ENCODE measurements around the gene RBBP7. TPM values are rescaled to one million over a fixed set of nuclear protein-coding genes. Genes with fewer than 3 reads are reported as not detected.

Gene RBBP7
- 100 to 1,000 TPM; 156 to 163 TPM for total RNA-seq
- 155 TPM for polyA plus RNA-seq

DNA sequence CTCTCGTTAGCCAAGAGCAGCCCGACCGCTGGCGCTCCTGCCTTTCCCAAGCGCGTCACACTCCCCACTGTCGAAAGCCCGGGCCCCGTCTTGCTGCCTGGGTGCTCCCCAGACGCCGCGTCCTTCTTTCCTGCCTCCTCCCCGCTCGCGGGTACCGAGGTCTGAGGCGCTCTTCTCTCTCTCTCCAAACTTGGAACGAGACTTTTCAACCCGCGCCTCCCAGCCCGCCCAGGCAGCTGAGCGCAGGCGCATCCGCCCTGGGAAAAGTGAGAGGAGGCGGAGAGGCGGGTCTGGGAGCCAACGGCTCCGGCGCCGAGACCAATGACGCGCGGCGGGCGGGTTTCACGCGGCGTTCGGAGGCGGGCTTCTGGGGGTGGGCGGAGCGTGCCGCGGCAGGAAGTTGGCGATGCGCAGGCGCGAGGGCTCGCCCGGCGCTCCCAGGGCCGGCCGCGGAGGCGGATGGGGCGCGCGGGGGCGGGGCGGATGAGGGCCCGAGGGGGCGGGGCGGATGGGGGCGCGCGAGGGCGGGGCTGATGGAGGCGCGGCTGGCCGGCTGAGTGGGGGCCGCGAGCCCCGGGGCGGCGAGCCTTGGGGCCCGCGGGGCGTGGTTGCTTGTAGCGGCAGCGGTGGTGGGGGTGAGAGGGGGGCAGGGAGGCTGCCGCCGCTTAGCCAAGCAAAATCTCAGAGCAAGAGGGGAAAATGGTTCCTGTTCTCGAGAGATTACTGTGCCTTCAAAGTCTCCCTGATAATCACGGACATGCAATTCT is at the start of gene RBBP7:
Gene RBBP7 (minus strand): TSS at position 268 of the 767 bp plus-strand sequence. CDS start 309 bp downstream, outside the sequence.
- Histone ChIP-seq H3K4me1 (ENCODE audit: insufficient read depth, low read length) (peaks cover 33% of the 10 kb centered on the region), H3K27me3 (ENCODE audit: insufficient read depth, low read length, poor library complexity, severe bottlenecking) (no peaks in the 10 kb centered on the region), H3K9me3 (ENCODE audit: low read length) (no peaks in the 10 kb centered on the region), H3K4me3 (ENCODE audit: low read length) (peak within 1 kb of the TSS; percentile 74), H3K36me3 (ENCODE audit: insufficient read depth, low read length) (no peaks in the 10 kb centered on the region), H3K27ac (ENCODE audit: low read depth, low read length) (peak within 1 kb of the TSS; percentile 80)
- DNase-seq, result peak; percentile 87 to 97 (median 93)
- H3K4me3 Mint-ChIP-seq, result peak within 1 kb of the TSS; percentile 93 to 99 (median 98)
- H3K9me3 Mint-ChIP-seq, result no peaks in the 10 kb centered on the region
- H3K27ac Mint-ChIP-seq, result peak within 1 kb of the TSS; percentile 93 to 99 (median 98)
- peaks cover 0 to 26% (median 2%) of the 10 kb centered on the region in 3 donors for H3K36me3 Mint-ChIP-seq
- peaks cover 0 to 7% of the 10 kb centered on the region in 2 donors for H3K27me3 Mint-ChIP-seq
- ChIA-PET CTCF (interaction anchor here (1.2 to 5.7 kb wide), 3 partner anchors 12 to 23 kb away, joined by 3 to 24 read pairs (median 4); no protein-coding TSS in a partner anchor), POLR2A (interaction anchor here (1.0 to 2.7 kb wide), 2 partner anchors 13 to 84 kb away, joined by 3 to 10 read pairs; no protein-coding TSS in a partner anchor)
- peaks cover 35 to 47% (median 45%) of the 10 kb centered on the region in 3 donors for H3K4me1 Mint-ChIP-seq

DNA sequence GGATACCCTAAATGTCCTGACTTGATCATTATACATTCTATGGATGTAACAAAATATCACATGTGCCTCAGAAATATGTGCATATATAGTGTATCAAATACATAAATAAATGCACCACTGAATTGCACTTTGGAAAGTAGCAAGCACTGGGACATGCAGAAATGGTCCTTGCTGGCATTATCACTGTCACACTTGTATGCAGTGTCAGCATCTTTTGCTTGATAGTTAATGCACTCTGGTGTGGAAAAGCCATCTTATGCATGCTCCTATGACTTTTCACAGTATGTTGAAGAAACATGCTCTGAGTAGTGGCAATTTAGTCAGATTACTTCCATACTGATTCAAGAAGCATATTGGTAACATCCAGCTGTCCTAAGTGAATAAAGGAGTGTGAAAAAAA is 48.8 kb upstream of the RBBP7 start:
- Histone ChIP-seq H3K27ac (ENCODE audit: low read depth, low read length) (no peak overlapping the region), H3K36me3 (ENCODE audit: insufficient read depth, low read length) (no peaks in the 10 kb centered on the region), H3K27me3 (ENCODE audit: insufficient read depth, low read length, poor library complexity, severe bottlenecking) (no peaks in the 10 kb centered on the region), H3K4me1 (ENCODE audit: insufficient read depth, low read length) (no peaks in the 10 kb centered on the region), H3K4me3 (ENCODE audit: low read length) (no peak overlapping the region), H3K9me3 (ENCODE audit: low read length) (no peaks in the 10 kb centered on the region)
- H3K27ac Mint-ChIP-seq, result no peak overlapping the region
- no peak for DNase-seq
- H3K4me3 Mint-ChIP-seq, result no peak overlapping the region
- H3K4me1 Mint-ChIP-seq, result no peaks in the 10 kb centered on the region
- POLR2A ChIA-PET, result no interaction called here
- peaks cover 0 to 3% (median 2%) of the 10 kb centered on the region in 3 donors for H3K36me3 Mint-ChIP-seq
- peaks cover 4 to 14% of the 10 kb centered on the region in 2 donors for H3K27me3 Mint-ChIP-seq
- no peaks in the 10 kb centered on the region for H3K9me3 Mint-ChIP-seq
- CTCF ChIA-PET, result no interaction called here

DNA sequence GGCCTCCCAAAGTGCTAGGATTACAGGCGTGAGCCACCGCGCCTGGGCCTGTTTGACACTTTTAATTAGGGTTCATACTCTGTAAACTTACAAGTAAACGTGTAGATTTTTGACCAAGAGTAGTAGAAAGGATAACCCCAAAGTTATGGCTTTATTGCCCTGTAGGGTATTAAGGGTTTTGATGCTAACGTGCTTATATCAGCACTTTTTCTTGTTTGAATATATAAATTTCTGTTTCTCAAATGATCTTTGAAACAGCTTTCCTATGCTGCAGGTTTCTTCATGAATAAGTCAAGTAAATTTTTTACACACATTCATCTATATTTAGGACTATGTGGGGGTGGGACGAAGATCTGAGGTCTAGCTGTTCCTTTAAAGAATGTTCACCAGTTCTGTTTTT is 47.0 kb upstream of the RBBP7 start:
- CTCF ChIA-PET, result no interaction called here
- H3K4me1 ChIP-seq (ENCODE audit: insufficient read depth, low read length), result no peaks in the 10 kb centered on the region
- H3K27ac ChIP-seq (ENCODE audit: low read depth, low read length), result no peak overlapping the region
- H3K4me3 ChIP-seq (ENCODE audit: low read length), result no peak overlapping the region
- H3K4me3 Mint-ChIP-seq, result no peak overlapping the region
- POLR2A ChIA-PET, result no interaction called here
- no peaks in the 10 kb centered on the region for H3K27me3 ChIP-seq (ENCODE audit: insufficient read depth, low read length, poor library complexity, severe bottlenecking)
- H3K9me3 ChIP-seq (ENCODE audit: low read length), result no peaks in the 10 kb centered on the region
- no peaks in the 10 kb centered on the region for H3K36me3 ChIP-seq (ENCODE audit: insufficient read depth, low read length)
- no peaks in the 10 kb centered on the region for H3K9me3 Mint-ChIP-seq
- peaks cover 0 to 3% (median 2%) of the 10 kb centered on the region in 3 donors for H3K36me3 Mint-ChIP-seq
- no peaks in the 10 kb centered on the region for H3K4me1 Mint-ChIP-seq
- peak overlapping the region in 1 of 8 donors; percentile 48 for H3K27ac Mint-ChIP-seq
- peaks cover 4 to 17% of the 10 kb centered on the region in 2 donors for H3K27me3 Mint-ChIP-seq
- no peak for DNase-seq

DNA sequence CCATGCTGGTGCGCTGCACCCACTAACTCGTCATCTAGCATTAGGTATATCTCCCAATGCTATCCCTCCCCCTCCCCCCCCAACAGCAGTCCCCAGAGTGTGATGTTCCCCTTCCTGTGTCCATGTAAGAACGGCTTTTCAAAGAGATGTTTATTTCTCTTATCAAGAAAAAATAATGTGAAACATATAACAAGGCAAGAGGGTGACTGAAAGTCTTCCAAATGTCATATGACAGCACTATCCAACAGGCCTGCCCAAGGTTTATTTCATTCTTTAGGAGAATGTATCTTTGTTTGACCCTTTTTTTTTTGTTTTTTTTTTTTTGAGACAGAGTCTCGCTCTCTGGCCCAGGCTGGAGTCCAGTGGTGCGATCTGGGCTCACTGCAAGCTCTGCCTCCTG is 46.4 kb upstream of the RBBP7 start:
- CTCF ChIA-PET, result no interaction called here
- peaks cover 4 to 18% of the 10 kb centered on the region in 2 donors for H3K27me3 Mint-ChIP-seq

DNA sequence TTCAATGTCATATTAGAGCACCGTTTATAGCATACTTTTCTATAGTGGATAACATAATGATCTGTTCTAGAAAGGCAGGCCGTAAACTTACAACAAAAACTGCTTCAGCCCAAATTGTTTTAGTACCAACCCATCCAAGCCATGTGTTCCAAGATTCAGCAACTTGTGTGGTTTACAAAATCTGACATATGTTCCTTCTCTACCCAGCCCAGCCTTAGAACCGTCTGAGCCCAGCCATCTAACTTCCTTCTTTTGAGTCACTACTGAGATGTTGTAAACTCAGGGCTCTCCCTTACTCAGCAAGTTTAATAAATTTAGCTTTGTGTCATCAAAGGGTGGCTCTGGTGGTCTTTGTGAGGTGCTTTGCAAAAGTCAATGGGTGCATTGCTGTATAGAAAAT is 43.9 kb upstream of the RBBP7 start:
- no peak for DNase-seq
- ChIA-PET CTCF (no interaction called here), POLR2A (no interaction called here)
- no peaks in the 10 kb centered on the region for H3K4me1 ChIP-seq (ENCODE audit: insufficient read depth, low read length)
- H3K36me3 Mint-ChIP-seq, result peaks cover 0 to 3% (median 2%) of the 10 kb centered on the region in 3 donors
- H3K27me3 Mint-ChIP-seq, result peaks cover 0 to 19% of the 10 kb centered on the region in 2 donors
- no peak overlapping the region for H3K4me3 ChIP-seq (ENCODE audit: low read length)
- no peaks in the 10 kb centered on the region for H3K4me1 Mint-ChIP-seq
- no peaks in the 10 kb centered on the region for H3K9me3 ChIP-seq (ENCODE audit: low read length)
- no peaks in the 10 kb centered on the region for H3K36me3 ChIP-seq (ENCODE audit: insufficient read depth, low read length)
- H3K27ac Mint-ChIP-seq, result no peak overlapping the region
- H3K4me3 Mint-ChIP-seq, result no peak overlapping the region
- no peaks in the 10 kb centered on the region for H3K27me3 ChIP-seq (ENCODE audit: insufficient read depth, low read length, poor library complexity, severe bottlenecking)
- H3K9me3 Mint-ChIP-seq, result no peaks in the 10 kb centered on the region
- no peak overlapping the region for H3K27ac ChIP-seq (ENCODE audit: low read depth, low read length)

More for the DNA sequence above, 46.4 kb upstream of the RBBP7 start:
- Histone ChIP-seq H3K36me3 (ENCODE audit: insufficient read depth, low read length) (no peaks in the 10 kb centered on the region), H3K4me1 (ENCODE audit: insufficient read depth, low read length) (no peaks in the 10 kb centered on the region), H3K9me3 (ENCODE audit: low read length) (no peaks in the 10 kb centered on the region), H3K27me3 (ENCODE audit: insufficient read depth, low read length, poor library complexity, severe bottlenecking) (no peaks in the 10 kb centered on the region), H3K4me3 (ENCODE audit: low read length) (no peak overlapping the region), H3K27ac (ENCODE audit: low read depth, low read length) (no peak overlapping the region)
- H3K4me1 Mint-ChIP-seq, result no peaks in the 10 kb centered on the region
- H3K4me3 Mint-ChIP-seq, result no peak overlapping the region
- H3K9me3 Mint-ChIP-seq, result no peaks in the 10 kb centered on the region
- POLR2A ChIA-PET, result no interaction called here
- H3K36me3 Mint-ChIP-seq, result peaks cover 0 to 3% (median 2%) of the 10 kb centered on the region in 3 donors
- H3K27ac Mint-ChIP-seq, result no peak overlapping the region
- no peak for DNase-seq

DNA sequence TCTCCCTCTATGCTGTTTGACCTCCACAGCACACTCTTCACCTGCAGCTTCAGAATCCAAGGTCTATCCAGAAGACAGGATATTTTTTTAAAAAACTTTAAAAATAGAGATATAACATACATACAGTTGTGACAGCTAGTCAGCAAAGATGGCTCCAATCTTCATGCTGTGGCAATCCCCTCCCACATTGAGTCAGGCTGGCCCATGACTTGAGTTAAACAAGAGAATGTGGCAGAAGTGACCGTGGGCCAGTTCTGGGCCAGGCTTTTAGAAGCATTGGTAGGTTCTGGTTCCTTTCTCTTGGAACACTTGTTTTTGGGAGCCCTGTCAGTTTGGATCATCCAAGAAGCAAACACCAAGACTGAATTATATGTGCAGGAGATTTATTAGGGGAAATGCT is 40.2 kb upstream of the RBBP7 start:
- Histone ChIP-seq H3K36me3 (ENCODE audit: insufficient read depth, low read length) (no peaks in the 10 kb centered on the region), H3K4me3 (ENCODE audit: low read length) (no peak overlapping the region), H3K27ac (ENCODE audit: low read depth, low read length) (no peak overlapping the region), H3K4me1 (ENCODE audit: insufficient read depth, low read length) (no peaks in the 10 kb centered on the region), H3K27me3 (ENCODE audit: insufficient read depth, low read length, poor library complexity, severe bottlenecking) (no peaks in the 10 kb centered on the region), H3K9me3 (ENCODE audit: low read length) (no peaks in the 10 kb centered on the region)
- Mint-ChIP-seq H3K4me1 (no peaks in the 10 kb centered on the region), H3K4me3 (no peak overlapping the region), H3K36me3 (no peaks in the 10 kb centered on the region), H3K9me3 (peaks cover 0 to 3% (median 0%) of the 10 kb centered on the region in 5 donors), H3K27me3 (peaks cover 3 to 11% of the 10 kb centered on the region in 2 donors), H3K27ac (no peak overlapping the region)
- no peak for DNase-seq
- ChIA-PET CTCF (no interaction called here), POLR2A (no interaction called here)

DNA sequence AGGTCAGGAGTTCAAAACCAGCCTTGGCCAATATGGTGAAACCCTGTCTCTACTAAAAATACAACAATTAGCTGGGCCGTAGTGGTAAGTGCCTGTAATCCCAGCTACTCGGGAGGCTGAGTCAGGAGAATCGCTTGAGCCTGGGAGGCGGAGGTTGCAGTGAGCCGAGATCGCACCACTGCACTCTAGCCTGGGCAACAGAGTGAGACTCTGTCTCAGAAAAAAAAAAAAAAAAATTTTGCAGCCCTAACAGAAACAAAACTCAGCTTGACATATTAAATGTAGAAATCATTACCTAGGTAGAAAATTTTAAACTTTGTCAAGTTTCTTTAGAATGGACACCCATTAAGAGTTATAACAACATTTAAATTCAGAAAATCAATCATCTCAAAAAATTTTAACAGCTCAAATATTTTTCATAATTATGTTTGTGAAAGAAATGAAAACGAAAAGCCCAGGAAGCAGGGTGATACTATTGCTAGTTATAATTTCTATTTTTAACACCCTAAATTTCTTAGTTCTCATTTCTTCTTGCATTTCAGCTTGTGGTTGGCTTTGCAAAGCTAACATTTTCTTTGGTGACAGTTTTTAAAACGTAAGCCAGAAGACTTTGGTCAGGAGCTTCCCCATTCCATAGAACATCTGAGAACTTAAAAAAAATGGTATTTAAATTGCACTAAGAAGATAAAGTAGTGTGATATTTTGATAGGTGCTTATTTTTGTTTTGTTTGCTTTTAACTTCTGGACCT is 33.3 kb upstream of the RBBP7 start:
- Histone ChIP-seq H3K27me3 (ENCODE audit: insufficient read depth, low read length, poor library complexity, severe bottlenecking) (no peaks in the 10 kb centered on the region), H3K27ac (ENCODE audit: low read depth, low read length) (no peak overlapping the region), H3K9me3 (ENCODE audit: low read length) (no peaks in the 10 kb centered on the region), H3K4me1 (ENCODE audit: insufficient read depth, low read length) (no peaks in the 10 kb centered on the region), H3K4me3 (ENCODE audit: low read length) (no peak overlapping the region), H3K36me3 (ENCODE audit: insufficient read depth, low read length) (no peaks in the 10 kb centered on the region)
- Mint-ChIP-seq H3K27ac (no peak overlapping the region), H3K27me3 (peaks cover 16 to 20% of the 10 kb centered on the region in 2 donors), H3K4me3 (no peak overlapping the region), H3K36me3 (peaks cover 0 to 3% (median 0%) of the 10 kb centered on the region in 3 donors), H3K9me3 (peaks cover 0 to 2% (median 0%) of the 10 kb centered on the region in 5 donors), H3K4me1 (no peaks in the 10 kb centered on the region)
- CTCF ChIA-PET, result interaction anchor here (1.6 kb wide), 1 partner anchor 11 kb away, joined by 3 read pairs; no protein-coding TSS in a partner anchor
- POLR2A ChIA-PET, result no interaction called here
- no peak for DNase-seq

DNA sequence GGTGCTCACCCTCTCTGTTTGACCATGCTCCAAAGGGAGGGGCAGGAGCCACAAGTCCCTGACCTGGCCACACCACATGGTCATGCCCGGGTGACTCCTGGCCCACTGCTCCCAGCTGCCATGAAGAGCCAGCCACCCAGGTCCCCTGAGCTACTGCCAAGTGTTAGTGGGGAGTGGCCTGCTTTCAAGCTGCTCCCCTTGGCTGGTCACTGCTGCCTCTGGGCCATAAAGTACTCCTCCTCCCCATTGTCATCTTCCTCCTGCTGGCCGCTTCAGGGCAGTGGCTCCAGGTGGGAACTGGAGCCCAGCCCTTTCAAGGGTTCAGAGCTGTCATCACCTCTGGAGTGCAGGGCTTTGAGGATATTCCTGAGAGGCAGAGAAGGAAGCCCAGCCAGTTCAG is 27.3 kb upstream of the RBBP7 start:
- Histone ChIP-seq H3K27me3 (ENCODE audit: insufficient read depth, low read length, poor library complexity, severe bottlenecking) (no peaks in the 10 kb centered on the region), H3K27ac (ENCODE audit: low read depth, low read length) (no peak overlapping the region), H3K4me3 (ENCODE audit: low read length) (no peak overlapping the region), H3K4me1 (ENCODE audit: insufficient read depth, low read length) (no peaks in the 10 kb centered on the region), H3K36me3 (ENCODE audit: insufficient read depth, low read length) (no peaks in the 10 kb centered on the region), H3K9me3 (ENCODE audit: low read length) (no peaks in the 10 kb centered on the region)
- Mint-ChIP-seq H3K4me3 (no peak overlapping the region), H3K27me3 (peaks cover 13 to 29% of the 10 kb centered on the region in 2 donors), H3K4me1 (peaks cover 5 to 8% (median 6%) of the 10 kb centered on the region in 3 donors), H3K36me3 (no peaks in the 10 kb centered on the region), H3K9me3 (no peaks in the 10 kb centered on the region), H3K27ac (no peak overlapping the region)
- ChIA-PET POLR2A (no interaction called here), CTCF (no interaction called here)
- no peak for DNase-seq
